ENCODE results near the gene NR2F1.

DNA sequence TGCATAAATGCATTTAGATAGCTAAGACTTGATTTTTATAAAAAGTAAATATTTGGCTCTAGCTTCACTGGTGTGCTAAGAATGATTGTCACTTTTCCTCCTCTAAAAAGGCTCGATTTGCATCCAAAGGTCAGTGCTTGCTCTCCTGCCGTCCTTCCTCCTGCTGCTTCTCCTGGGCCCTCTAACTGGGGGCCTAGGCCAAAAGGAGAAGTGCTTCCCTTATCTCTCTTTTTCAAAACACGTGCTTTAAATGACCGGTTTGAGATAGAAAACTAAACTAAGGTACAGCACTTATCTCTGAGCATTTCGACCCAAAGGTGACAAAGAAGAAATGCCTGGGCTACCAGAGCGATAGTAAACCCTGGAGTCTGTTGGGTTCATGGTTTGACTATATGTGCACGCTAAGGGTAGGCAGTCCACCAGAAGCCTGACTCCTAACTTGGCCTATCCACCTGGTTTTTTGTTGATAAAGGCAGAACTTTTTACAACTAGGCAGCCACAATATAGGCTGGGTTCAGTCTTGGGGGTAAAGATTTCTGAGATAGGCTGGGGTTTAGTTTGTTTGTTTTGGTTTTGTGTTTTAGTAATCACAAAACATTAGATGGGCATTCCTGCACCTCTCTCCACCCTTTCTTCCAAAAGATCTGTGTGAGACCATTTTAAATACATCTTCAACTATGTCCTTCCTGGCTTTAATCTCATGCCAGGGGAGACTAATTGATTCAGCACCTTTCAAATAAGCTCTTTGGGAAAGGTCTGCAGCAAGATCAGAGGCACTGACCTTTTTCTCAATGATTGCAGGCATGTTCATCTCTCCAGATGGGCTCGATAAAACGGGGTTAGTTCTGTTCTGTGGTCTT is 5.8 kb upstream of the NR2F1 start:
- no peak for TF ChIP-seq EZH2 (IDR thresholded peaks at IDR 0.05; ENCODE audit: low read depth)
- TF ChIP-seq, protein P1, sequence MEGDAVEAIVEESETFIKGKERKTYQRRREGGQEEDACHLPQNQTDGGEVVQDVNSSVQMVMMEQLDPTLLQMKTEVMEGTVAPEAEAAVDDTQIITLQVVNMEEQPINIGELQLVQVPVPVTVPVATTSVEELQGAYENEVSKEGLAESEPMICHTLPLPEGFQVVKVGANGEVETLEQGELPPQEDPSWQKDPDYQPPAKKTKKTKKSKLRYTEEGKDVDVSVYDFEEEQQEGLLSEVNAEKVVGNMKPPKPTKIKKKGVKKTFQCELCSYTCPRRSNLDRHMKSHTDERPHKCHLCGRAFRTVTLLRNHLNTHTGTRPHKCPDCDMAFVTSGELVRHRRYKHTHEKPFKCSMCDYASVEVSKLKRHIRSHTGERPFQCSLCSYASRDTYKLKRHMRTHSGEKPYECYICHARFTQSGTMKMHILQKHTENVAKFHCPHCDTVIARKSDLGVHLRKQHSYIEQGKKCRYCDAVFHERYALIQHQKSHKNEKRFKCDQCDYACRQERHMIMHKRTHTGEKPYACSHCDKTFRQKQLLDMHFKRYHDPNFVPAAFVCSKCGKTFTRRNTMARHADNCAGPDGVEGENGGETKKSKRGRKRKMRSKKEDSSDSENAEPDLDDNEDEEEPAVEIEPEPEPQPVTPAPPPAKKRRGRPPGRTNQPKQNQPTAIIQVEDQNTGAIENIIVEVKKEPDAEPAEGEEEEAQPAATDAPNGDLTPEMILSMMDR (conservative IDR thresholded peaks at IDR 0.05): no peak
